ENCODE data around the gene MYO1D. TPM values are rescaled to one million over a fixed set of nuclear protein-coding genes. Genes with fewer than 3 reads are reported as not detected.

MYO1D gene
- total and polyA plus RNA-seq, 2 of the 13 experiments (the other 11 are each of a cell fraction or from before 2014, with no cell fraction given), result 13.2 to 17.3 TPM

- TF ChIP-seq ZNF687 (CRISPR knock-in tag; IDR thresholded peaks at IDR 0.05) (no peak), KMT2A (CRISPR knock-in tag; IDR thresholded peaks at IDR 0.05) (no peak), TMF1 (CRISPR knock-in tag; IDR thresholded peaks at IDR 0.05; ENCODE audit: low read depth) (no peak), CCDC6 (CRISPR knock-in tag; IDR thresholded peaks at IDR 0.05) (no peak), ZBTB33 (CRISPR knock-in tag; IDR thresholded peaks at IDR 0.05) (no peak), ZBTB20 (CRISPR knock-in tag; IDR thresholded peaks at IDR 0.05; ENCODE audit: borderline replicate concordance, low read depth) (no peak), FIP1L1 (IDR thresholded peaks at IDR 0.05; ENCODE audit: borderline replicate concordance, insufficient read depth, low read depth, low read length) (no peak)
- TF ChIP-seq, protein P1, sequence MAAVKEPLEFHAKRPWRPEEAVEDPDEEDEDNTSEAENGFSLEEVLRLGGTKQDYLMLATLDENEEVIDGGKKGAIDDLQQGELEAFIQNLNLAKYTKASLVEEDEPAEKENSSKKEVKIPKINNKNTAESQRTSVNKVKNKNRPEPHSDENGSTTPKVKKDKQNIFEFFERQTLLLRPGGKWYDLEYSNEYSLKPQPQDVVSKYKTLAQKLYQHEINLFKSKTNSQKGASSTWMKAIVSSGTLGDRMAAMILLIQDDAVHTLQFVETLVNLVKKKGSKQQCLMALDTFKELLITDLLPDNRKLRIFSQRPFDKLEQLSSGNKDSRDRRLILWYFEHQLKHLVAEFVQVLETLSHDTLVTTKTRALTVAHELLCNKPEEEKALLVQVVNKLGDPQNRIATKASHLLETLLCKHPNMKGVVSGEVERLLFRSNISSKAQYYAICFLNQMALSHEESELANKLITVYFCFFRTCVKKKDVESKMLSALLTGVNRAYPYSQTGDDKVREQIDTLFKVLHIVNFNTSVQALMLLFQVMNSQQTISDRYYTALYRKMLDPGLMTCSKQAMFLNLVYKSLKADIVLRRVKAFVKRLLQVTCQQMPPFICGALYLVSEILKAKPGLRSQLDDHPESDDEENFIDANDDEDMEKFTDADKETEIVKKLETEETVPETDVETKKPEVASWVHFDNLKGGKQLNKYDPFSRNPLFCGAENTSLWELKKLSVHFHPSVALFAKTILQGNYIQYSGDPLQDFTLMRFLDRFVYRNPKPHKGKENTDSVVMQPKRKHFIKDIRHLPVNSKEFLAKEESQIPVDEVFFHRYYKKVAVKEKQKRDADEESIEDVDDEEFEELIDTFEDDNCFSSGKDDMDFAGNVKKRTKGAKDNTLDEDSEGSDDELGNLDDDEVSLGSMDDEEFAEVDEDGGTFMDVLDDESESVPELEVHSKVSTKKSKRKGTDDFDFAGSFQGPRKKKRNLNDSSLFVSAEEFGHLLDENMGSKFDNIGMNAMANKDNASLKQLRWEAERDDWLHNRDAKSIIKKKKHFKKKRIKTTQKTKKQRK (IDR thresholded peaks at IDR 0.05; ENCODE audit: low read length), result no peak
Measured at GRCh38 chr17:32696426-32696825, 180.5 kb downstream of the MYO1D start (continued).

All from HepG2 (cell line).